ENCODE data around the gene SUPT20HL1.
"Not testable (repeated sequence)": the region's sequence is repeated elsewhere in the genome, so short reads cannot be mapped to it uniquely, and the experiment has no call there.

- TF ChIP-seq EZH2 (IDR thresholded peaks at IDR 0.05; ENCODE audit: low read depth); CTCF (conservative IDR thresholded peaks at IDR 0.05): not testable (repeated sequence)
Observed at GRCh38 chrX:24366762-24367400, 6.4 kb downstream of the SUPT20HL1 start.

Data from PC-9 (cell line).